ENCODE data around the gene SNAP91.

Gene SNAP91

DNA sequence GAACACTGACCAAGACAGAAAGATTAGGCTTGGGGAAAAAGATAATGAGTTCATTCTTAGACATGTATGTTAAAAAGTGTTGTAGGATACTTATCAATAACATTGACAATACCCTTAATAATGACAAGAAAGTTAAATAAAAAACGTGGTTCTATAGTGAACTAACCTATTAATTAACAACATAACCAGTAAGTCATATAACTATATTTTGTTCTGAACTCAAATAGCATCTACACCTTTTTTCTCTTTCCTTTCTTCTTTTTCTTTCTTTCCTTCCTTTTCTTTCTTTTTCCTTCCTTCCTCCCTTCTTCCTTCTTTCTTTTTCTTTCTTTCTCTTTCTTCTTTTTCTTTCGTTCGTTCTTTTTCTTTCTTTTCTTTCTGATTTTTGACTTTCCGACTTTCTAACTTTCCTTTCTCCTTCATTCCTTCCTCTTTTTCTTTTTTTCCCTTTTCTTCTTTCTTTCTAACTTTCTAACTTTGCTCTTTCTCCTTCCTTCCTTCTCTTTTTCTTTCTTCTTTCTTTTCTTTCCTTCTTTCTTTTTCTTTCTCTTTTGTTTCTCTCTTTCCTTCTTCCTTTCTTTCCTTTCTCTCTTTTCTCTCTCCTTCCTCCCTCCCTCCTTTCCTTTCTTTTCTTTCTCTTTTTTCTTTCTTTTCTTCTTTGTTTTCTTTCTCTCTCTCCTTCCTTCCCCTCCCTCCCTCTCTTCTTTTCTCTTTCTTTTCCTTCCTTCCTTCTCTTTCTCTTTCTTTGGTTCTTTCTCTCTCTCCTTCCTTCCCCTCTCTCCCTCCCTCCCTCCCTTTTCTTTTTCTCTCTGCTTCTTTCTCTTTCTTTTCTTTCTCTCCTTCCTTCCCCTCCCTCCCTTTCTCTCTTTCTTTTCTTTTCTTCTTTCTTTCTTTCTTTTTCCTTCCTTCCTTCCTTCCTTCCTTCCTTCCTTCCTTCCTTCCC is 172.0 kb downstream of the SNAP91 start:
- DNase-seq: no peak

DNA sequence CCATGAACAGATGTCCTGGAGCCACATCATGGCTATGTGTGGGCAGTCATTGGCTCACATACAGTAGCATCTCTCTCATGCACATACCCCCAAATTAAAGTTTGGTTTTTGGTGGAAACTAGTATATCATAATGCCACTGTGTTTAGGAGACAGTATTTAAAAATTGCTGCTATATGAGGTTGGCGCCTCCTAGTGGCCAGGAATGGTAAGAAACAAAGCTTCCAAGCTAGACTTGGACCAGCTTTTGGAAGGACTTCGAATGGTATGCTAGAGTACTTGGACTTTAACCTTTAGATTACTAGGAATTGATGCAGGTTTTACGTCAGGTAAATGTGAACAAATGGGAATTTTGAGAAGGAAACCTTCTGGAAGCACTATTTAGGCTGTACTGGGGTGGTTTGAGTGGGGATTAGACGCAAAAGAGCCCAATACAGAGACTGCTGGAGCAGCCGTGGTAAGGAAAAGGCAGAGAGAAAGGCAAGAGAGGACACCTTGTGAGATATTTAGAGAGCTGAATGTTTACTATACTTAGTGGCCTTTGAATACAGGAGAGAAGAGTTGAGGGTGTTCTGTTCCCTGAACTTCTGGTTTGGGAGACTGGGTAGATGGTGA is 172.8 kb downstream of the SNAP91 start:
- no peak for DNase-seq

DNA sequence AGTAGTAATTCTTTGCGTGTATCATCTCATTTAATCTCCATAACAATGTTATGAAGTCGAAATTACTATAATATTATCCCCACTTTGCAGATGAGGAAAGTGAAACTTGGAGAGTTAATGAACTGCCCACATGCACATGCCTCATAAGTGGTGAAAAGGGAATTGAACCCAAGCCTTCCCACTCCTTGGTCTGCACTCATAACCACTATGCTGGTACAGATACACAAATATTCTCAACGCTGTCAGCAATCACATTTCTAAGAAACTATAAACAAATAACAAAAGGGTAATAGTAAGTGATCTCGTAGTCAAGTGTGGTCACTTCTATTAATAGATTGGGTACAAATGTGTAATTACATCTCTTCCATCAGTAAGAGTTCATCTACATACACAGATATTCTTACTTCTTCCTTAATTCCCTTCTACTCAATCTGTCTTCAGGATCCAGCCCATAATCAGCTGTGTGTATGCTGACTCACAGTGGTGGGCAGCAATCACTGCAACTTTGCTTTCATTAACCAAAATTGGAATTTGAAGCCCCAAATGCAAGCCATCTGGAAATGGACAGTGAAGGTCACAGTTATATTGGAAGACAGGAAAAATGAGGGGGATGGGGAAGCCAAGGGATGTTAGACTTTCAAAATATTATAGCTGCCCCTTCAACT is 190.0 kb downstream of the SNAP91 start:
- DNase-seq: no peak

DNA sequence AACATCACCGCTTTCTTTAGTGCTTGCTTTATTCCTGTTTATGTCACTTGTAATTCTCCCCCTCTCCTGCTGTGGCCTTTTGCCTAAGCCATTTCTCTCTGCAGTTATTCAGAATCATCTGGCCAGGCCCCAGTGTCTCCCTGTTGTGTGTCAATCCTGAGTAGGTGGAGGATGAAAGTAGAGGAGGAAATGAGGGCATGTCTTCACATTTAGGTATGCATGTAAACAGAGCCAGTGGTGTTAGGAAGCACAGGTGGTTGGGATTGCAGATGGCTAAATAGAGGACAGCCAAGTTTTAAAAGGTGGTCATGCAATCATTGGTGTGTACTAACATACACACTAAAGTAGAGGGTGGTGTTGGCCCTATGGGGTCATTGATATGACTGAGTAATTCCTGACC is 191.4 kb downstream of the SNAP91 start:
- DNase-seq: no peak

DNA sequence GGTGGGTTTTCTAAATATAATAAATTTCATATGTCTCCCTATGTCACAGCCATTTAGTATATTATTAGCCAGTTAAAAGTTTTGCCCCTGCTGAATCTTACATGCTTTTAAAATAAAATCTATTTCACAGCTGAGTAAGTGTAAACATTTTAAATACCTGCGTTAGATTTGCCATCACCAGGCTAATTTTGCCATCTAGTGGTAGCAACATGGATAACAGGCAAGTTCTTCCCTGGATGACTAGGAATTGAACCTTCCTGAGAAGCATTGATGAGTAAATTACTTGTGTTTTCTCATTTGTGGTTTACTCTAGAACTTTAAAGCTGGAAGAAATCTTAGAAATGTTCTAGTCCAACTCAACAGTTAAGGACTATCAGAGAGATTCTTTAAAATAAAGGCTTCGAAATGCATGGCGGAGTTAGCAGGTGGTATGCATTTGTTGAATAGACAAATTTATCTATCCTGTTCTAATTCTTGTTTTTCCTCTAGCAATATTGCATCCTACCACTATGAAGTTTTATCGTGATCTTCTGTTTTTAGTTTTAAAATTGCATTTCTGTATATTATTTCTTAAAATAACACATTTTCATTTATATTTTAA is 193.9 kb downstream of the SNAP91 start:
- peak; percentile 42 for DNase-seq

DNA sequence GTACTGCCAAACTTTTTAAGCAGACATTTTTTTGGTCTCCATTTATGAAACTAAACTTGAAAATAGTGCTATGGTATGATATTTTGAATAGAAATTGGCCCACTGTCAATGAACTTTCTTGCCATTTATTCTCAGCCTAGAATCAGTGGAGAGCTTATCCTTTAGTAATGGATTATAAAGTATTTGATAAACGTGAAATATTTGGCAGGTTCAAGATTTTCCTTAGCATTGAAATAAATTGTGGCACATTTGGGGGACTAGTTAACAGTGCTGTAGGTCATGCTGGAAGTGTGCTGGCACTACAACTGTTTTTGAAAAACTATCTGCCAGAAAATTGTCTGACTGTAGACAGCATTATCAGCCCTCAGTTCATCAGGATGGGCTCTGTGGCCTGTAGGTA is 194.4 kb downstream of the SNAP91 start:
- DNase-seq: no peak

DNA sequence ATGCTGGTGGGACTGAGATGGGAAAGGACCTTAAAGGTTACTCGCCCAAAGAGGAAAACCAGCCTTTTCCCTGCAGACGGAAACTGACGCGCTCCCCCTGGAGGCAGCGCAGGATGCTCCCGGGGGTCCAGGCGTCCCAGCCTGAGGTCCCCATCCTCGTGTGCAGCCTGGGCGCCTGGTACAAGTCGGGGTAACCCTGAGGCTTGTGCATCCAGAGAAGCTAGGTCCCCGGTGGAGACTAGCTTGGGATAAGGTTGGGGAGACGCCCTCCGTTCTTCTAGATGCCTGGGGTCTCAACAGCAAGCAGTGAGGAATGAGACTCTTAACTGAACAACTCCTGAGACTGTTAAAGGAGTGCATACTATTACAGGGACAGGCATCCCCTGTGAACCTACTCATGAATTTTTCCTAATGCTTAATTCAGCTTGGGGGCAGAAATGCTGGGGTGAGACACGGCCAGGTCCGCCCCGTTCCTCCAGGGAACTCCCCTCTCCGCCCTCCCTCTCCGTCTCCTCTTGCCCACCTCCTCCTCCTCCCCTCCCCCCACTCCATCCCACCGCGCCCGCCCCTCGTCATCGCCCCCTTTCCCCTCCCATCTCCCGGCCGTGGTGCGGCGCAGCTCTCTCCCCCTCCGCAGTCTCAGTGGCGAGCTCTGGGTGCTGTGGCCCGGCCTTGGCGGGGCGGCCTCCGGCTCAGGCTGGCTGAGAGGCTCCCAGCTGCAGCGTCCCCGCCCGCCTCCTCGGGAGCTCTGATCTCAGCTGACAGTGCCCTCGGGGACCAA is 196.8 kb downstream of the SNAP91 start, which contains the start of gene PRSS35:
Gene PRSS35 (plus strand): TSS at position 634 of the 781 bp plus-strand sequence. CDS start 10,908 bp downstream, outside the sequence.
- DNase-seq: no peak

DNA sequence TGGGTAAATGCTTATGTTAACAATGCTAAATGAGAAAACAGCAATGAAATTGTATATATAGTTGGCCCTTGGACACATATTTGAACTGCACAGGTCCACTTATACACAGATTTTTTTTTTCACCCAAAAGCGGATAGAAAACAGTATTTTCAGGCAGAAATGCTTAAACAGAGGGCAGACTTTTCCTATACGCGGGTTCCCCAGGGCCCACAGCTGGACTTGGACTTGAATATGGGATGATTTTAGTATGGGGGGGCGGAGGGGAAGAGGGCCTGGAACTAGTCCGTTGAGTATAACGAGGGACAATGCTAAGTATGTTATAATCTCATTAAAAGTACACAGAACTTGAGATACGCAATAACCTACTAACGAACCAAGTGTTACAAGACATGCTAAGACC is 197.6 kb downstream of the SNAP91 start:
- DNase-seq: no peak

DNA sequence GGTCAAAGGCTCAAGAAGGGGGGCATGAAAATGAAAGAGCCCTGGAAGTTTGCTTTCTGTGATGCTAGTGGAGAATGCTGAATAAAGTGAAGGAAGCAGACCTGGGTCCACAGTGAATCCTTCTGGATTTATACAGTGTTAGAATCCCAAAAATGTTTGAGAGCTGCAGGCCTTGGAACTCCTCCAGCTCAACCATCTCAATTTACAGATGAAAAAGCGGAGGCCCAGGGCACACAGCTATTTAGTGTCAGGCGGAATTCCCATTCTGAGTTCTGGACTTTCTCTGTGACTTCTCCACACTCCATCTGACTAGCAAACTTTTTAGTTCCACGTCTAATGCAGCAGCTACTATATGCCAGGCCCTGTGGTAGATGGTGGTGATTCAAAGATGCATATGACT is 198.1 kb downstream of the SNAP91 start:
- no peak for DNase-seq

DNA sequence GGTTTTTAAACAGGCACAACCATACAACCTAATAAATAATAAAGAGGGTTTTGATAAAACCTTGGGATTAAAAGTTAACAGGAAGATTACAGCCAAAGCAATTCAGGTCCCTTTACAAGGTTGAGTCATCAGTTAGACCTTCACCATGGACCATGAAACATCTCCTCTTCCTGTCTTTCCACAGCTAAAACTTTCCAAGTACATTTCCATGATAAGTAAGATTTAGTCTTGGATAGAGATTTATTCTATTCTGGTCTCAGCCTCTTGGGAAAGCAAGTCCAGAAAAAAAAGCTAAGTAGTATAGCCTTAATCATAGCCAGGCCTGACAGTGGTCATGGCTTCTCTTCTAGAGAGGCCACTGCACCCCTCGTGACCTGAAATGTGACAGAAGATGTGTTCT is 199.5 kb downstream of the SNAP91 start:
- DNase-seq: no peak

DNA sequence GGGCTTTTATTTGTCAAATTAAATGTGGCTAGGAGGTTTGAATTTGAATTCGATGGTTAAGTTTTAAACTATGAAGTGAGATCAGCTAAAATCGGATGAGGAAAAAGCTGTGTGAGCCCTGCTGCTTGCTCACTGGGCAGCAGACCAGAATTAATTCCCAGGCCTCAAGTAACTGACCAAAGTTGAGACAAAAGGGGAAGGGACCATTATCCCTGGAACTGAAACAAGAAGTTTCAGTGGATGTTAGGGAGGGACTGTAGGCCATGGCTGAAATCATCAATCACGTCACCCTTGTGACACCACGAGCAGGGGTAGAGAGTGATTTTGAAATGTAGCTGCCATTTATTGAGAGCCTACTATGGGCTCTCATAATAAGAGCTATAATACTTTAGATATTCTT is 203.5 kb downstream of the SNAP91 start:
- no peak for DNase-seq
